ENCODE data around the gene GJD4. TPM values are rescaled to one million over a fixed set of nuclear protein-coding genes. Genes with fewer than 3 reads are reported as not detected.

GJD4 gene
- total RNA-seq, 6 experiments from 2014 or later = not detected

DNA sequence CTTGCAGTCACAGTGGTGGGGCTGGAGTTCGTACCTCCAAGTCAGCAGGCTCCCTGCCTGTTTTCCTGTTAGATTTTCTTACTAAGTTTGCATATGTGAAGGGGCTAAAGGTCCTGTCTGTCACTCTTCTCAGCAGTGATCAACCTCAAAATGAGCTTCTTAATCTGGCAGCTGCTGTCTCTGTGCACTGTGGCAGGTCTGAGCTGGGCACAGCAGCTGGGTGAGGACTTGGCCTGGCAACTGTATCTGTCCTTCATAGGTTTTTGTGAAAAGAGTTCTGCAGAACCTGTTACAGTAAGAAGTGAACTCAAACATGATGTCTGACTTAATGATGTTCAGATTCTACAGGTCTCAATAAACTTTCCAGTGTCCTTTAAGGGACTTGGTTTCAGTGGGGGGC is 31.3 kb upstream of the GJD4 start:
- H3K4me3 Mint-ChIP-seq = no peak overlapping the region
- H3K27ac Mint-ChIP-seq = no peak overlapping the region
- H3K27me3 Mint-ChIP-seq (ENCODE audit: insufficient read depth) = peaks cover 6% of the 10 kb centered on the region

DNA sequence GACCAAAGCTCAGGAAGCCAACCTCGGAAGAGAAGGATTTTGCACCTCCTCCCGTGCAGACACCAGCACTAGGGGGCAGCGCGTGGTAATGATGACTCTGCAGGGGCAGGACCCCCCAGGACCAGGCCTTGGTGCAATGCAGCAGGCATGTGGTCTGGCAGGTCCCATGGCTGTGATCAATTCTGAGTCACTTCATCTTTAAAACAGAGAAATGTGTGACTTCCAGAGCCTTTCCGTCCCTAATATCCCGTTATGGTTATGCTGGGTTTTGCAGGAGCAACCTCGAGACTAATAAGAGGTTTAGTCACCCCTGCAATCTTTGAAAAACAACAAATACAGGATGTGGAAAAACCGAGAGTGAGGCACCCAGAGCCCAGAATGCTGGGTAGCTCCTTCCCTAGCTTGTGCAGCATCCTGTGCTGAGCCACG is 30.2 kb upstream of the GJD4 start:
- peak overlapping the region; percentile 6; the same call in 1 of the 2 replicates for H3K4me3 Mint-ChIP-seq
- peaks cover 9% of the 10 kb centered on the region for H3K27me3 Mint-ChIP-seq (ENCODE audit: insufficient read depth)
- TF ChIP-seq, protein P1, sequence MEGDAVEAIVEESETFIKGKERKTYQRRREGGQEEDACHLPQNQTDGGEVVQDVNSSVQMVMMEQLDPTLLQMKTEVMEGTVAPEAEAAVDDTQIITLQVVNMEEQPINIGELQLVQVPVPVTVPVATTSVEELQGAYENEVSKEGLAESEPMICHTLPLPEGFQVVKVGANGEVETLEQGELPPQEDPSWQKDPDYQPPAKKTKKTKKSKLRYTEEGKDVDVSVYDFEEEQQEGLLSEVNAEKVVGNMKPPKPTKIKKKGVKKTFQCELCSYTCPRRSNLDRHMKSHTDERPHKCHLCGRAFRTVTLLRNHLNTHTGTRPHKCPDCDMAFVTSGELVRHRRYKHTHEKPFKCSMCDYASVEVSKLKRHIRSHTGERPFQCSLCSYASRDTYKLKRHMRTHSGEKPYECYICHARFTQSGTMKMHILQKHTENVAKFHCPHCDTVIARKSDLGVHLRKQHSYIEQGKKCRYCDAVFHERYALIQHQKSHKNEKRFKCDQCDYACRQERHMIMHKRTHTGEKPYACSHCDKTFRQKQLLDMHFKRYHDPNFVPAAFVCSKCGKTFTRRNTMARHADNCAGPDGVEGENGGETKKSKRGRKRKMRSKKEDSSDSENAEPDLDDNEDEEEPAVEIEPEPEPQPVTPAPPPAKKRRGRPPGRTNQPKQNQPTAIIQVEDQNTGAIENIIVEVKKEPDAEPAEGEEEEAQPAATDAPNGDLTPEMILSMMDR (IDR thresholded peaks at IDR 0.05) = peak; percentile 73
- DNase-seq = peak; percentile 84
- H3K4me1 Mint-ChIP-seq (ENCODE audit: low read depth) = peaks cover 32% of the 10 kb centered on the region
- H3K27ac Mint-ChIP-seq = peak overlapping the region; percentile 51
- no peaks in the 10 kb centered on the region for H3K9me3 Mint-ChIP-seq
- H3K36me3 Mint-ChIP-seq (ENCODE audit: low read depth) = peaks cover 24% of the 10 kb centered on the region

More for the DNA sequence above, 31.3 kb upstream of the GJD4 start:
- TF ChIP-seq, protein P1 (IDR thresholded peaks at IDR 0.05) = no peak
- no peaks in the 10 kb centered on the region for H3K9me3 Mint-ChIP-seq
- peaks cover 32% of the 10 kb centered on the region for H3K4me1 Mint-ChIP-seq (ENCODE audit: low read depth)
- no peak for DNase-seq
- H3K36me3 Mint-ChIP-seq (ENCODE audit: low read depth) = peaks cover 34% of the 10 kb centered on the region

DNA sequence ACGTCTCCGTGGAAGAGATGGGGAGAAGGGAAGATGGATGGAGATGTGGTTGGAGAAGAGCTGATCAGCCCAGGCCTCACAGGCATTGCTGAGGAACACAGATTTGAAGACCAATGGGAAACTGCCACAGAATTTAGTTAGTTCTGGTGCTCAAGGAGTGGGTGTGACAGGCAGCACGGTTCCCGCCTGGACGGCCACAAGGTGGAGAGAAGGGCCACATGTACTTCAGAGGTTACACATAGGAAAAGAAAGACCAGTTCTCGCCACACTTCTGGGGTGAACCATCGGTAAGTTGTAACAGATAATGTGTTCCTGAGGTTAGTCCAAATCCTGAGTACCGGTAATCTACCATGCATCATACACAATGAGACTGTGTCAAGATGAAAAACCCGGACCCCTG is 29.5 kb upstream of the GJD4 start:
- Mint-ChIP-seq H3K27me3 (ENCODE audit: insufficient read depth) (peaks cover 12% of the 10 kb centered on the region), H3K4me3 (peak overlapping the region; percentile 6; the same call in 1 of the 2 replicates), H3K9me3 (no peaks in the 10 kb centered on the region), H3K4me1 (ENCODE audit: low read depth) (peaks cover 32% of the 10 kb centered on the region), H3K27ac (peak overlapping the region; percentile 51), H3K36me3 (ENCODE audit: low read depth) (peaks cover 24% of the 10 kb centered on the region)
- TF ChIP-seq, protein P1 (IDR thresholded peaks at IDR 0.05) = no peak
- DNase-seq = no peak

DNA sequence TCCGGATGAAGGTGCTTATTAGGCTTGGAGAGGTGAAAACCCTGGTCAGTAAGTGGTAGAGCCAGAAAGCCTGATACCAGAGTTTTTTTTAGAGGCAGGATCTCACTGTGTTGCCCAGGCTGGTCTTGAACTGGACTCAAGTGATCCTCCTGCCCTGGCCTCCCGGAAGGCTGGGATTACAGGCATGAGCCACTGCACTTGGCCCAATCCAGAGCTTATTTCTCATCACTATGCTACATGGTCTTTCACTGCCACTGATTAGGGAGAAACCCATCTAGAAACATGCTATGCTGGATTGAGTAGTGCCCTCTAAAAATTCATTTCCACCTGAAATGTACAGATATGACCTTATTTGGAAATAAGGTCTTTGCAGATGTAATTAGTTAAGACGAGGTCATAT is 28.4 kb upstream of the GJD4 start:
- TF ChIP-seq, protein P1 (IDR thresholded peaks at IDR 0.05) = no peak
- Mint-ChIP-seq H3K4me3 (no peak overlapping the region), H3K9me3 (no peaks in the 10 kb centered on the region), H3K36me3 (ENCODE audit: low read depth) (peaks cover 24% of the 10 kb centered on the region), H3K27ac (no peak overlapping the region), H3K4me1 (ENCODE audit: low read depth) (peaks cover 32% of the 10 kb centered on the region), H3K27me3 (ENCODE audit: insufficient read depth) (peaks cover 19% of the 10 kb centered on the region)
- no peak for DNase-seq

- Mint-ChIP-seq H3K27ac (no peak overlapping the region), H3K27me3 (ENCODE audit: insufficient read depth) (peaks cover 19% of the 10 kb centered on the region), H3K4me1 (ENCODE audit: low read depth) (peaks cover 32% of the 10 kb centered on the region), H3K9me3 (no peaks in the 10 kb centered on the region), H3K36me3 (ENCODE audit: low read depth) (peaks cover 20% of the 10 kb centered on the region), H3K4me3 (no peak overlapping the region)
- no peak for DNase-seq
- TF ChIP-seq, protein P1 (IDR thresholded peaks at IDR 0.05) = no peak
Observed at GRCh38 chr10:35577926-35578617, 27.1 kb upstream of the GJD4 start.
